ENCODE data around the gene SCN10A. TPM values are rescaled to one million over a fixed set of nuclear protein-coding genes. Genes with fewer than 3 reads are reported as not detected.
A peak's percentile ranks its signal among the peaks of the same experiment; 100 is the strongest.

The SCN10A gene
- not detected for polyA plus RNA-seq (ENCODE audit: insufficient read length)

DNA sequence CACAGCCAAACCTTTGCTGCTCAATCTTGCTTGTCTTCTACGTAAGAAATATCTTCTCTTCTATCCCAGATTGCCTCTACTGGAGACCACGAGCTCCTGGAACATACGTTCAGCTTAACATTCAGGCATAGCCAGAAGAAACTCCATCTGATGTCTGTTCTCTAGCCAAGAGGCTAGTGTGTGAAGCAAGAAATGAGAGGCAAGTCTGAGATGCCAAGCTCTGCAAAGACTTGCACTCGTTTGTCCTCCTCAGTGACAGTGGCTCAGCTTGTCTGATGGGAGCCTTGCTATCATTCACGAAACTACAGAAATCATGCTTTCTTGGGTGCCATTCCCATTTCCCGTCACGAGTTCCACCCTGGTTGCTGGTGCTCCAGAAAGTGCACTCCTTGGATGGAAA lies at the start of gene SCN10A:
TSS of gene SCN10A (minus strand) at position 192 of the 400 bp plus-strand sequence. CDS start 22,207 bp downstream, outside the sequence.
- DNase-seq: no peak

DNA sequence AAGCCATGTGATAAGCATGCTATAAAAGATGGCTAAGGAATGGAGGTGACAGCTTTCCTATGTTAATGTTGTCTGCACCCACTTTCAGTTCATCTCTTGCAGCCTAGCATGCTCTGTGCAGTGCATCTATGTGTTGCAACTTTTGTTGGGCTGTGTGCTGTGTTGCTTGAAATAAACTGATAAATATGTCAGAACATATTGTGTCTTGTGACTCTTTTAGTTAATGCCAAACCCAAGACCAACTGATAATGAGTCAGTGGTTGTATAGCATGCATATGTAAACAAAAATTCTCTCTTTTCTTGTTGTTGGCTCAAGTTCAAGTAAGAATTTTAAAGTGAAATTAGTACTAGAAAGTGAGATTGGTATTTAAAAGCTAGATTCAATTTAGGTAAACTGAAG lies 37.0 kb upstream of the SCN10A start:
- DNase-seq: no peak

DNA sequence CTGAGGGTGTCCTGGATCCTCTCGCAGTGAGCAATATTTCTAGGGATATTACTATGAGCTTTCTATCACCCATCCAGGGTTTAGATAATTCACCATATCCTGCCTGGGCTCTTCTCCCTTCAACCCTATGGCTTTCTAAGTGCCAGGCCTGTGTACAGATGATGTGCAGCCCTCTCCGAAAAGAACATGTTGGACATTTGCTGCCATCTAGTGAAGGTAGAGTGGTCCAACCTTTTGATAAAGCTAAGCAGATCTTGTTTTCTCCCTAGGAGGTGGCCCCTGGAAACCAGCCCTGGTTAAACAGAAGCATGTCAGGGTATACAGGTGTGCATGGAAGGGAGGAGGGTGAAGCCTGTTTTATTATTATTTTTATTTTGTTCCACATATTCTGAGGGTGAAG lies 27.9 kb upstream of the SCN10A start:
- no peak for DNase-seq

DNA sequence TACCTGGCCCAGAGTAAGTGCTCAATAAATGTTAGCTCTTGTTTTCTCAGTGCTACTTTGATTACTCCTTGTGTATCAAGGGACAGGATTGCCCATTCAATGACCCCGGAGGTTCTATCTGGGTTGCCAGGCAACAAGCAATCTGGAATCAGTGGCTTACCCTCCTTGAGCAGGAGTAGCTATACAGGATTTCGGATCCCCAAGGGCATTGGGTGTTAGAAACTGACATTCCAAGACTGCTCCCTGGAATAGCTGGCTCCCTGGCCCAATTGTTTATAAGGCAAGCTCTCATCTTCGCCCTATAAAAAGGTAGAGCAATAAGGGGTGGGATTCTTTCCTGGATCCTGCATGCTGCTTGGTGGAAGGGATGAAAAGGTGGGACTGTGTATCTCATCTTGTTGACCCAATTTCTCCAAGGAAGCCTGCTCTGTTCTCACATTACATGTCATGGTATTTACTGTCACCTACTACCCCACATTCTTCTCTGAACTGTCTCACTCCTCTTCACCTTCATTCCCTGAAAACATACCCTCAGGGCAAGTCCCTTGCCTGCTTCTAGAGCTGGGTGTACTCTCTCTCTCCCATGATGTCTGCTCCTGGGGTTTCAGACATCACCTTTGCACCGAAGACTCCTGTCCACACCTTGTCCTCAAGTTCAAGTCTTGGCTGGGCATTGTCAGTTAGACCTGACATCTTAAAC lies 26.4 kb upstream of the SCN10A start:
- no peak for DNase-seq

DNA sequence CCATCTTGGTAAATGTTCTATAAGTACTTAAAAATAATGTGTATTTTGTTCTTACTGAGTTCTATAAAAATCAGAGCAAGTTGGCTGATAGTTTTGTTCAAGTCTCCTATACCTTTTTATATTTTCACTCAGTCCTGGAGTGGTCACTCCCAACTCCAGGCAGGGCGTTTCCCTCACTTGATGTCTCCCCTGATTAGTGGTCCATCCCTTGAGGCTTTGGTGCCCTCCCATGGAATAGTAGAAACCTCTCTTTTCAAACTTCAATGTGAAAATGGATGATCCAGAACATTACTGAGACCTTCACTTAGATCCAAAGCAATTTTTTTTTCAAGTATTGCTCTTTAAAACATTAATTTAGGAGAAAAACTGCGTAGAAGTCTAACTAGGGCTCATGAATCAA lies 25.0 kb upstream of the SCN10A start:
- no peak for DNase-seq

DNA sequence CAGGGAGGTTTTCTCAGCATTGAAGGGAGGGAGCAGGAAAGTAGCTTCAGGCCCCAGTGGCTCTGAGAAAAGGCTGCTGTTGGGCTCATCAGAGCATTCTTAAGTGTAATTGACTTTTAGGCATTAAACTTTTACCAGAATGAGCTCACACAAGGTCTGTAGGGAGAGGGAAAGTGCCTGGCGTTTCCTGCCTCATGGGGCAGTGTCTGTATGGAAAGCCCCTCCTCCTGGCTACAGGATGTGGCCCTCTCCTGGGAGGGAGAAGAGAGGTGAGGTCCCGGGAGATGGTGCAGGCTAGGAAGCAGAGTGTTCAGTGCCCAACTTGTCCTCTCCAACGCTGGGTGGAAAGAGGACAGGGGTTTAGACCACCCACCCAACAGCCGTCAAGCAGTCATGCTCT lies 21.3 kb upstream of the SCN10A start:
- DNase-seq: no peak

DNA sequence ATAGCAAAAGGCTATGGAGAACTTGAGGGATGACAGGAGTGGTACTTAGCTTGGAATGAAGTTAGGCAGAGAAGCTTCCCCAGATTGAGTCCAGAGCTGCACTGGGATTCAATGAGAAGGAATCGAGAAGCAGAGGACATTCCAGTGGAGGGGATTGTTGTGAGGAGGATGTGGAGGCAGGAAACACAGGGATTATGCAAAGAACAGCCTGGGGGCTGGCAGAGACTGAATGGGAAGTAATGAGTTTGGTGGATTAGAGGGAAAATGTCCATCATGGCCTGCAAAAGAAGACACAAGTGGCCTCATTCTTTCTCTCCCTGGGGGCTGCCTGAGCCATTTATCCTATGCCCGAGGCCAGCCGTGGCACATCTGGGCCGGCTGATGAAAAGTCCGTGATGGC lies 20.5 kb upstream of the SCN10A start:
- DNase-seq: no peak

DNA sequence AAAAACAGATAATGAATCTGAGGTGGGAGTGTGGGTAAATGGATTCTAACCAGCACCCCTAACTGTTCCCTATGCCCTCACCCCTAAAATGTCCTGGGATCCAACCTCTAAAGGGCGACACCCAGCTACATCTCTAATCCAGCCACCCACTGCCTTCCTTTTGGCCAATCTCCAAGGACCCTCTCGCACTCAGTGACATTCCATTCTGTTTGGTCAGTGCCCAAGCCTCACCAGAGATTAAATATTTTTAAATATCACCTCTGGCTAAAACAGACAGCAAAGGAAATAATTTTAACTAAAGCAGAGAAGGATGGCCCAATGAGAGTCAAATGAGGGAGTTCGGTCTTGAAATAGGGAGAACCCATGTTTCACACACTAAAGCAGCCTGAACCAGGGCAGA lies 19.9 kb upstream of the SCN10A start:
- DNase-seq: no peak

DNA sequence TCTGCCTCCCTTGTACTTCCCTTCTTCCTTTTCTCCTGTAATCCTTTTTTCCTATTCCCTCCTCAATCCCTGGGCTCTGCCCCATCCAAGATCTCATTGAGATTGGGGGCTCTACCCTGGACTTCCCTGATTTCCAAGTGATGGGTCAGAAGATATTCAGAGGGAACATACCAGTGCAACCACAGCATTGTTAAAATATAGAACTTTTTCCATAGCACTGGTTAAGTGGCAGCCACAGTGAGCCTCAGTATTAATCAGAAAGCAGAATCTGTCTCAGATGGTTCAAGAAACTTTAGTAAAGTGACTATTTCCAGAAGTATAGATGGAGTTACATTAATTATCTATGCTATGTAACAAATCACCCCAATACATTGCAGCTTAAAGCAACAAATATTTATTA lies 18.7 kb upstream of the SCN10A start:
- no peak for DNase-seq

DNA sequence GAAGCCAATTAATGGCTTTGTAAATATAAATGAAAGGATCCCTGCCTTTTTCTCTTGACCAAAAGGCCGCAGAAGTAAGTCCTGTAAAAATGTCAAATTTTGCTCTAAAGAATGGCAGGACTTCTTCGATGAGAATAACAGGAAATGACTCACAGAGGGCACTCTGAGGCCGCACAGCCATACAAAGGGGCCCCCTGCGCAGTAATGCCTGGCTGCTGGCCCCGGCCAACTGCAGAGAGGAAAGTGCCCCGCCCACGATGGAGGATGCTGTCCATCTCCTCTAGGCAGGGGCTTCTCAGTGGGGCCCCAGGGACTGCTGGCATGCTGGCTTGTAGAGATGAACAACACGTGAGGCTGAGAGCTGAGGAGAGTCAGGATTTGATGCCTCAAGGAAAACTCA lies 18.1 kb upstream of the SCN10A start:
- peak; percentile 18 for DNase-seq

DNA sequence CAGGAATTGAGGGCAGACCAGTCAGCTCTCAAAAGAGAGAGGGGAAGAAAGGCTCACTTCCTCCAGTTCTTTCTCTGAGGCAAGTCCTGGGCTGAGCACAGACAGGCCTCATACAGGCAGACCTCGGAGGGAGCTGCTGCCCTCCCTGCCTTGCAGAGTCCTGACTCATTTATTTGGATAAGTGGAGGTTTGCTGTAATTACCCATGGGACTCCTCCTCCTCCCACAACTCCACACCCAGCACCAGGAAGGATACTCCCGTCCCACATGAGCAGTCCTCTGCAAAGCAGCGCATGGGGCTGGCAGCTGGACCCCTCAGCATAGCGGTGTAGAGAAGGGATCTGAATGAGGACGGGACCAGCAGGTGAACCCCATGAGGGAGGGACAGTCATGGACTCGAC lies 13.4 kb upstream of the SCN10A start:
- no peak for DNase-seq

DNA sequence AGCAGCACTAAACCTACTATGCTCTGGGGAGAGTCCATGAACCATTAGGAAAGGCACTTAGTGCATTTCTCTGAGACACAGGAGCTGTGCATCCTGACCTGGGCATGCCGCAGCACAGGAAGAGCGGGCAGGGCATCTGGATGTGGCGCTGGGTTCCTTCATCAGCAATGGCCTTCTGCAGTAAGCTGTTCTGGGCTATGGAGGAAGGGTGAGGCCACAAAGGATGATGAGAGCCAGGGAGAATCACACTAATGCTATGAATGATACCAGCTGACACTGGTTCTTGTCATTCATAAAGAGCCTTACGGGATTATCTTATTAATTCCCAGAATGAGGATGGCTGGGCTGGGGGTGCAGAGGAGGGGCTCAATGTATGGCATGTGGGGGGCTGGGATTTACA lies 12.7 kb upstream of the SCN10A start:
- no peak for DNase-seq

DNA sequence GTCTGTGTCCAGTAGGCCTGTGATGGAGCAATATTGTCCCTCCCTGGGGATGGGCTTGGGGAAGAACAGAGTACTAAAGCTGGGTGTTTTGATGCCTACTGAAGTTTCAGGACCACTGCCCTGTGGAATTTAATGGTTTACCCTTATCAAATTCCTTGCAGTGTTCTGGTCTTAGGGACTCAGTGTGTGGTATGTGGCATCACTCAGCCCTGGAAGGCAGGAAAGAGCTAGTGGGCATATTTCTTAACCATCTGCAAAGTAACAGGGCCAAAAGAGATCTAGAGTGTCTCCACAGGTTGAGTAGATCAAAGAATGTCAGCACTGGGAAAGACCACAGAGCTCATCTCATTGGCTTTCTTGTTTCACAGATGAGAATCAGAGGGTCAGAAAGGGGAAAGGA lies 11.8 kb upstream of the SCN10A start:
- DNase-seq: no peak

DNA sequence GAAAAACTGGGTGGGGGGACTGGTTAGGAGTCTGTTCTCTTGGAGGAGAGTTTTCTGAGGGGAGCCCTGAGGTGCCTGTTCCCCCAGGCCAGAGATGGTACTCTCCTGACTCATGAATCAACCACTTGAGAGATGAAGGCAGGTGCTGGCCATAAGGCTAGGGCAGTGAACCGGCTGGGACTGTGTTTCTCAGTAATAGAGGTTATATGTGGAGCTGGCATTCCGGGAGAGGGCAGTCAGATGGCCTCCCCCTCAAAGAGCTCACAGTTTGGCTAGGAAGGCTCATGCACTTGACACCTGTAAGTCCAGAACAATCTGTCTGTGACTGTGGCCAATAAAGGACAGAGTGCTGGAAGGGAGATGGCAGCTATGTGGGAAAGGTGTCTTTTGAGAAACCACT lies 10.0 kb upstream of the SCN10A start:
- DNase-seq: no peak

DNA sequence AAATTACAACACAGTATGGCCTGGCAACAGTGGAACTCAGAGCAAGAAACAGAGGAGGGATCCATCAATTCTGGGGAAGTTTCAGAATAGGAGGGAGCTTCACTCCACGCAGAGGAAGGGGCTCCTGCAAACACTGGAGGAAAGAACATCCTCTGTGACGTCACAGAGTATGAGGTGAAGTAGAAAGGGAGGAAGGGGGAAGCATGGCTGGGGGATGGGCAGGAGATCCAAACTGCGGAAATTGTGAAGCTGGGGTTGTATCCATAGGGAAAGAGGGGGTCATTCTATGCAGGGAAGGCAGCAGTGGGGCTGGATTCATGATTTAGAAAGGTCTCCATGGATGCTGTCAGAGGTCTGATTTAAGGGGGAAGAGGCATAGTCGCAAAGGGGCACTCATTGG lies 8.3 kb upstream of the SCN10A start:
- no peak for DNase-seq

DNA sequence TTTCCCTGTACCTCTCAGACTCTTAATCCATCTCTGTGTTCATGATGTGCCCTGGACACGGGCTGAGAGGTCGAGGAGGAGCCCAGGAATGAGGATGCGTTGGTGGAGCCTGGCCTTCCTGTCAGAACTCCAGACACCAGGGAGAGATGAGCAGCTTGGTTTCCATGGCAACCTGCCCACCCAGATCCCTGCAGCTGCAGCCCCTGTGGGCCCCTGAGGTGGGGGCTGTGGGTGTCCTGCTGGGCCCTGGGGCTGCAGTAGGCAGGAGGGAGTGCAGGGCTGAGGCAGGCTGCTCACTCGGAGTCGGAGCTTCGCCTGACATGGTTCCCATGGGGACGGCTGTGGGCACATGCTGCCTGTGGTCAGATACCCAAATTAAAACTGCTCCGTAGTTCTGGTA lies 7.7 kb upstream of the SCN10A start:
- DNase-seq: no peak

DNA sequence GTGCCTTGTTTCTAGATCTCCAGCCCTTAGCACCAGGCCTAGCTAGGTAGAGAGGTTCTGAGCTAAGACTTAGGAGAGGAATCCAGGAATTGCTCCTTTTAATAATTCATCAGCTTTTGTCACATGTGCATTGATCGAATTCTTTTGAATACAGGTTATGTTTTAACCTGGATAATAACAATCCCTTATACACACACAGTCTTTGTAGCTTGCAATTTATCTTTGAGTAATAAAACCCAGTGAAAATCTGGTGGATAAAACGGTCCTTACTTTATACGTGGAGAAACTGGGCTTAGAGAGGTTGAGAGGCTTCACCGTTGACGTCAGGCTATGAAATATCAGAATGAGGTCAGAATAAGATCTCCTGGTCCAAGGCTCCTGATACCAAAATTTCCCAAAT lies 7.2 kb upstream of the SCN10A start:
- no peak for DNase-seq

DNA sequence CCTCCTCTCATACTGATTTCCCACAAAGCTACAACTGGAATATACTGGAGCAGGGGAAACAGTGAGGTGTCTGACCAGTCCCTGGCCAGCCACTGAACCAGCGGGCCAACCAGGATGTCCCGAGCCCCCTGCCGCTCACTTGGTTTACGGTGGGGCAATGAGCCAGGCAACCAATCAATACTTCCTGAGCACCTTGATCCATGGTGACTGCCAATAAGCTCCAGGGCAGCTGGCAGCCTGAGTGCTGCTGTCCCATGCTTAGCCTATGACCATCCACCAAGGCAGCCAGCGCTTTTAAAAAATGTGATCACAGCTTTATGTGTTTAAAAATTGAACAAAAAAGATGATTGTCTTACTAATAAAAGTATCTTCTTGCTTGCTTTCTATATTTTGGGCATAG lies 4.2 kb downstream of the SCN10A start:
- no peak for DNase-seq

DNA sequence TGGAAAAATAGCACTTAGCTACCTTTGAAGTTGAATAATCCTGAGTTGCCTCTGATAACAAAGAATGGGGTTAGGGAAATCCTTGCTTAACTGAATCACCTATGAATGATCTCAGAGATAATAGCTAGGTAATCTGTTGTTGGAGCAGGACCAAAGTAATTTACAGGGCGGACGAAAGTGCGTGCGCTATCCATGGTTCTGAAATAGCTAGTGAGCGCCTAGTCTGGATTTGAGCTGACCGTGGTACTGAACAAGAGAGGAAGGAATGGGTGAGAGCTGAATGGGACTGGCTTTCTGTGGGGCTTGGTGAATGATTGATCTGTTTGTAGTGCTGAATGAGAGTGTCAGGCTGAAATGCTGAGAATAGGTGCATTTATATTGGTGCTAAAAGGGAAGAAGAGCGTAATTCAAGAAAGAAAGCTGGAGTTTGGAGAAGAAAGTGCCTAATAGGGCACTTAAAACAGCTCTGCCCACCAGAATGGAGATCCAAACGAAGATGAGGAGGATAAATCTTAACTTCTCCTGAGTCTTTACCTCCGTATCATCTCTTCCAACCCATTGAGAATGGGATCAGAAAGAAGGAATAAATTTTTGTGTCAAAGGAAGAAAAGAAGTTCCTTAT lies 10.1 kb downstream of the SCN10A start:
- peak; percentile 33 for DNase-seq

DNA sequence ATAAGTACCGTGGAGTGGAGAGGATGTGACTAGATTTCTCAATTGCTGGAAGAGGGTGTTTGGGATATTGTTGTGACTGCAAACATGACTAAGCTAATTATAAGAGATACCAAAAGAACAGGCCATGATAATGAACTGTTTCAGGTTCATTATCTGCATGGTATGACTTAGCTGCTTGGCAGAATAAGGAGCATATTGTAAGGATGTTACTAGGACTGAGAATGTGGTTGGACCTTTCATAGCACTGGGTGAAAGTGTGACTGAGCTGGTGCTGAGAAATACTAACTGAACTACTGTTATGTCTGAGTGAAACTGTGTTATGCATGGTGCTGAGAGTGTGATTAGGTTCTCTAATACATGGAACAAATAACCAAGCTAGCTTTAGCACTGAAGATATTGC lies 11.0 kb downstream of the SCN10A start:
- DNase-seq: no peak

DNA sequence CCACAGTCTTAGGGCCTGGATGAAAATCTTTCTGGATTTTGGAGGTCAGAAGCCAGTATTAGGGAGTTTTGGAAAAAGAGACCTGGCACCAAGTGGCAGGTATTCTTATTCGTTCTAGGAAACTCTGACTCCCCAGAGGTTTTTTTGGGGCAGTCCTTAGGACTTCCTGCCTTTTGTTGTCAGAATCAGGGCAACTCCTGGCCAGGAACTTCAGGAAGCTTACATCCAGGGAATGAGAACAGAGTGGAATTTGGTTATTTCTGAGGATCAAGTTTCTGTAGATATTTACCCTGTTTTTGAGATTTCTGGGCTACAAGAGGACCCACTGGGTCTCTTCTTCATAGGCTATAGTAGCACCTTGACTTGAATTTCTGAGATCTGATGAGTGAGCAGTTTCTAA lies 15.5 kb downstream of the SCN10A start:
- DNase-seq: no peak

DNA sequence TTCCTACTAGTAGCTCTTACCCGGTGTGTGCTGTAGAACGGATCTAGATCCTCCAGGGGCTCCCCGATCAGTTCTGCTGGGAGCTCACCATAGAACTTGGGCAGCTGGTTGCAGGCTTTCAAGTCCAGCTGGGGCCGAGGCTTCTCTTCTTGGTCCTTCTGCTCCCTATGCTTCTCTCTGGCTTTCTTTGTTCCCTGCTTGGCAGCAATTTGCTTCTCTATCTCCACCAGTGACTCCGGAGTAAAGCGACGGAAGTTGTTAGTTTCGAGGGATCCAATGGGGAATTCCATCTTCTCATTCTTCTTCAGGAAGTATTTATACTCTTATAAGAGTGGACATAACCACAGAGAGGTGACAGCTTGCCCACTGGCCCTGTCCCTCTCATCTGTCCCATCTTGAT lies 22.3 kb downstream of the SCN10A start:
- DNase-seq: no peak

DNA sequence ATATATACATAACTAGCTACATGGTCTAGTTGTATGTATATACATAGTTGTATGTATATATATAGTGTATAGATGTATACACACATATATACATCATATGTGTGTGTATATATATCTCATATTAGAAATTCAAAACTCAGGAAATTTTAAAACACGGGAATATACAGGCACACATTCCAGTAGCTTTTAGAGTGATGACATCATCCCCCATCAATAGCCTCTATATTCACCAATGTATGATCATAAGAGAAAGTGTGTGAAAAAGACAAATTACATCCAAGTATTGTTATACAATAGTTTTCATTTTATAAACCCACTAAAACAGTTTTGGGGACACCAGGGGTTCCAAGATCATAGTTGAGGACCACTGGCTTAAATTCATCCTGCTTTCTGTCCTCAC lies 23.0 kb downstream of the SCN10A start:
- no peak for DNase-seq

DNA sequence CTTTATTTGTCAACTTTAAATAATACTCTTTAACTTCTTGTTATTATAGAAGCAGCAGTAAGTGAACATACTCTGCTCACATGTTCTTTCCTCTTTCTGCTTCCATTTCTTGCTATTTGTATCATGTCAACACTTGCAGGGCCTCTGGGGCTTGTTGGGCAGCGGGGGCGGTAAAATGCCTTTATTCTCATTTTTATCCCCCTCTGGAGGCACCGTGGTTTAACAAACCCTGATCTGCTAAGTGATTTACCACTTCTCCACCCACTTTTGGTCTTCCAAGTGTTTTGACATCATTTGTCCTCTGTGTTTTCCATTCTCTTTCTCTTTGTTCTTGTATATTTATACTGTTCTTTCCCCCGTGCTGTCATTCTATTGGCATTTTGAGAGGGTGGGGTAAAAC lies 33.9 kb downstream of the SCN10A start:
- DNase-seq: no peak

DNA sequence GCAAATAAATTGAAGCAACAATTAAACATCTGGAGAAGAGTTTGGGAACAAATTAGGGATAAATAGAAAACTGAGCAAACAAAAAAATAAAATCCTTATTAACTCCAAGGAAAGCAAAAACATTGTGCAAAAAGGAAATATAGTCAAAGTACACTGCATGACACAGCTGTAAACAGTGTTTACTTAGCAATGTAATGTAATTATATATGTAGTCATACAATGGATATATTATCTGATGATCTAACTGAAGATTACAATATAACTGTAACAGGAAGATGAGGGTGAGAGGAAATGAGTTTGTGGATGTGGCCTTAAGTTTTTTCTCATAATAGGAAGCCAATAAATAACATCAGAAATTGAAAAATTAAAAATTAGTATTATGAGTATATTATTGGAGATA lies 42.5 kb downstream of the SCN10A start:
- DNase-seq: no peak
